Panc1 (cell line): Measurements from ENCODE around the gene MAGEB17. TPM values are rescaled to one million over a fixed set of nuclear protein-coding genes. Genes with fewer than 3 reads are reported as not detected.

Source experiments
- ATAC-seq: fragments of 200-7000 bp; cut with Tn5 transposase; 2 replicates; pipeline ENCODE4 v1.9.1; 2020; ENCODE audit warnings: mild to moderate bottlenecking, moderate library complexity
- BruUV-seq: library from RNA; stranded (reverse); fragments of 400-500 nt; replicated peaks from 2 replicates; lab custom pipeline; 2021; lab: Mats Ljungman, UMichigan
- CTCF ChIA-PET: fragments of 300-600 bp; sonication (Branson Sonifier 250); formaldehyde crosslinking; loops from one replicate; lab custom pipeline; 2022; ENCODE audit warnings: antibody characterized with exemption; lab: Charles Lee
- POLR2A ChIA-PET: fragments of 300-600 bp; sonication (Branson Sonifier 250); formaldehyde crosslinking; loops from one replicate; lab custom pipeline; 2022; ENCODE audit warnings: antibody characterized with exemption; lab: Charles Lee
- DNase-seq: peaks from one replicate; pipeline ENCODE4 v3.0.0-alpha.2; 2010; ENCODE audit warnings: low read depth, low spot score
- H3K27ac ChIP-seq: 2 replicates; pipeline ENCODE4 v1.5.1; 2011; ENCODE audit warnings: mild to moderate bottlenecking, low read length, inconsistent platforms
- H3K27me3 ChIP-seq: fragments of 200-500 bp; sonication (Bioruptor generic); 2 replicates; pipeline ENCODE4 v1.6.0; 2014; ENCODE audit warnings: low read length, inconsistent platforms; ENCODE audit not compliant: control insufficient read depth, insufficient read depth
- H3K36me3 ChIP-seq: fragments of 200-500 bp; sonication (Bioruptor generic); 2 replicates; pipeline ENCODE4 v1.5.1; 2014; ENCODE audit warnings: inconsistent platforms, mild to moderate bottlenecking, low read length, moderate library complexity; ENCODE audit not compliant: control insufficient read depth, insufficient read depth
- H3K4me1 ChIP-seq: 2 replicates; pipeline ENCODE4 v1.5.1; 2011; ENCODE audit warnings: inconsistent platforms, mild to moderate bottlenecking, low read length, moderate library complexity; ENCODE audit not compliant: control insufficient read depth, insufficient read depth
- H3K4me3 ChIP-seq, 2 experiments: 2 replicates each; pipeline ENCODE4 v1.5.1; 2011 to 2012; ENCODE audit warnings: low read depth in 2 of 2, low read length in 2 of 2, mild to moderate bottlenecking in 2 of 2, inconsistent platforms in 1 of 2, moderate library complexity in 1 of 2
- H3K9me3 ChIP-seq: fragments of 200-500 bp; sonication (Bioruptor generic); 2 replicates; pipeline ENCODE4 v1.5.1; 2014; ENCODE audit warnings: low read depth, mild to moderate bottlenecking, inconsistent platforms, low read length, moderate library complexity; ENCODE audit not compliant: control insufficient read depth, insufficient read depth
- POLR2AphosphoS5 ChIP-seq: IDR thresholded peaks from 2 replicates; pipeline ENCODE4 v1.6.1; 2012; ENCODE audit warnings: mild to moderate bottlenecking, low read depth, low read length, moderate library complexity
- SIN3A ChIP-seq: IDR thresholded peaks from 2 replicates; pipeline ENCODE4 v1.6.1; 2012; ENCODE audit warnings: low read depth, mild to moderate bottlenecking, low read length, moderate library complexity, borderline replicate concordance; ENCODE audit not compliant: insufficient read depth
- TCF7L2 ChIP-seq: IDR thresholded peaks from 2 replicates; pipeline ENCODE4 v1.6.1; 2011; ENCODE audit warnings: mild to moderate bottlenecking, low read depth, low read length, inconsistent platforms
- in situ Hi-C: cut with HindIII; loops from 2 replicates; pipeline ENCODE4 v1.10.0; 2016; ENCODE audit warnings: low sequenced_read_pairs, low pct_unique_long_range_greater_than_20kb
- intact Hi-C: fragments of 100-400 bp; cut with micrococcal nuclease; formaldehyde crosslinking; loops from one replicate; pipeline ENCODE4 v1.10.0; 2022; ENCODE audit not compliant: unreplicated experiment
- total RNA-seq: library from RNA; stranded (reverse); gene quantifications from one replicate; pipeline ENCODE4 v1.2.1, GENCODE V29; 2021; ENCODE audit not compliant: unreplicated experiment
- TF ChIP-seq, protein P1 (sequence below), 2 experiments: IDR thresholded peaks; 2 replicates each; pipeline ENCODE4 v1.6.1; 2011 to 2012; ENCODE audit warnings: low read depth in 2 of 2, control low read depth in 1 of 2, low read length in 1 of 2, mild to moderate bottlenecking in 1 of 2, moderate library complexity in 1 of 2; ENCODE audit not compliant: insufficient read depth in 1 of 2
- TF ChIP-seq, protein P2 (sequence below): fragments of 450-650 bp; IDR thresholded peaks from 2 replicates; pipeline ENCODE4 v1.5.1; 2017; ENCODE audit warnings: mild to moderate bottlenecking

The MAGEB17 gene
- total RNA-seq, 1 experiment from 2014 or later, result not detected

DNA sequence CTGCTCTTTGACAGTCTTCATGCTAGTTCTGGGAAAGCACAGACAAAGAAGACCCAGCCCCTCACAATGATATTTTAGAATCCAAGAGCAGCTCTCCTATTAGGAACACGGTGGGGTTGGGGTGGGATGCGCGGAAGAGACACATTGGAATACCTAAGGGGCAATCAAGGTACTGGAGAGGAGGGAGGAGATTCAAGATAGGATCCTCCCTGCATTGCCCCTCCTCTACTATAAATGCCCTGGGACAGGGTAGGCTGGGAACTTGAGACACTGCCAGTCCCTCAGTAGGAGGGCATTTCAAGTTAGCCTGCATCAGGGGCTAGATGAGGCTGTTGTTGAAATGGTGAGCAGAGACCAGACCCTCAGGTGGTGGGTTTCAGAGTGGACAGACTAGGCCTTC lies 5.1 kb downstream of the MAGEB17 start:
- Histone ChIP-seq H3K4me1 (no peaks in the 10 kb centered on the region), H3K4me3 (no peak overlapping the region), H3K36me3 (no peaks in the 10 kb centered on the region), H3K27me3 (no peaks in the 10 kb centered on the region), H3K9me3 (no peaks in the 10 kb centered on the region), H3K27ac (no peak overlapping the region)
- CTCF ChIA-PET, result no interaction called here
- ATAC-seq, result no peak
- in situ Hi-C loops, result no loop called here
- no TSS peak for BruUV-seq
- POLR2A ChIA-PET, result no interaction called here
- no peak for TF ChIP-seq SIN3A
- TF ChIP-seq, protein P1, sequence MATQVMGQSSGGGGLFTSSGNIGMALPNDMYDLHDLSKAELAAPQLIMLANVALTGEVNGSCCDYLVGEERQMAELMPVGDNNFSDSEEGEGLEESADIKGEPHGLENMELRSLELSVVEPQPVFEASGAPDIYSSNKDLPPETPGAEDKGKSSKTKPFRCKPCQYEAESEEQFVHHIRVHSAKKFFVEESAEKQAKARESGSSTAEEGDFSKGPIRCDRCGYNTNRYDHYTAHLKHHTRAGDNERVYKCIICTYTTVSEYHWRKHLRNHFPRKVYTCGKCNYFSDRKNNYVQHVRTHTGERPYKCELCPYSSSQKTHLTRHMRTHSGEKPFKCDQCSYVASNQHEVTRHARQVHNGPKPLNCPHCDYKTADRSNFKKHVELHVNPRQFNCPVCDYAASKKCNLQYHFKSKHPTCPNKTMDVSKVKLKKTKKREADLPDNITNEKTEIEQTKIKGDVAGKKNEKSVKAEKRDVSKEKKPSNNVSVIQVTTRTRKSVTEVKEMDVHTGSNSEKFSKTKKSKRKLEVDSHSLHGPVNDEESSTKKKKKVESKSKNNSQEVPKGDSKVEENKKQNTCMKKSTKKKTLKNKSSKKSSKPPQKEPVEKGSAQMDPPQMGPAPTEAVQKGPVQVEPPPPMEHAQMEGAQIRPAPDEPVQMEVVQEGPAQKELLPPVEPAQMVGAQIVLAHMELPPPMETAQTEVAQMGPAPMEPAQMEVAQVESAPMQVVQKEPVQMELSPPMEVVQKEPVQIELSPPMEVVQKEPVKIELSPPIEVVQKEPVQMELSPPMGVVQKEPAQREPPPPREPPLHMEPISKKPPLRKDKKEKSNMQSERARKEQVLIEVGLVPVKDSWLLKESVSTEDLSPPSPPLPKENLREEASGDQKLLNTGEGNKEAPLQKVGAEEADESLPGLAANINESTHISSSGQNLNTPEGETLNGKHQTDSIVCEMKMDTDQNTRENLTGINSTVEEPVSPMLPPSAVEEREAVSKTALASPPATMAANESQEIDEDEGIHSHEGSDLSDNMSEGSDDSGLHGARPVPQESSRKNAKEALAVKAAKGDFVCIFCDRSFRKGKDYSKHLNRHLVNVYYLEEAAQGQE (IDR thresholded peaks at IDR 0.05; ENCODE audit: insufficient read depth in 1 of 2, low read depth in 2 of 2, low read length in 1 of 2), result no peak
- TF ChIP-seq POLR2AphosphoS5, result no peak
- no peak for TF ChIP-seq TCF7L2
- TF ChIP-seq, protein P2, sequence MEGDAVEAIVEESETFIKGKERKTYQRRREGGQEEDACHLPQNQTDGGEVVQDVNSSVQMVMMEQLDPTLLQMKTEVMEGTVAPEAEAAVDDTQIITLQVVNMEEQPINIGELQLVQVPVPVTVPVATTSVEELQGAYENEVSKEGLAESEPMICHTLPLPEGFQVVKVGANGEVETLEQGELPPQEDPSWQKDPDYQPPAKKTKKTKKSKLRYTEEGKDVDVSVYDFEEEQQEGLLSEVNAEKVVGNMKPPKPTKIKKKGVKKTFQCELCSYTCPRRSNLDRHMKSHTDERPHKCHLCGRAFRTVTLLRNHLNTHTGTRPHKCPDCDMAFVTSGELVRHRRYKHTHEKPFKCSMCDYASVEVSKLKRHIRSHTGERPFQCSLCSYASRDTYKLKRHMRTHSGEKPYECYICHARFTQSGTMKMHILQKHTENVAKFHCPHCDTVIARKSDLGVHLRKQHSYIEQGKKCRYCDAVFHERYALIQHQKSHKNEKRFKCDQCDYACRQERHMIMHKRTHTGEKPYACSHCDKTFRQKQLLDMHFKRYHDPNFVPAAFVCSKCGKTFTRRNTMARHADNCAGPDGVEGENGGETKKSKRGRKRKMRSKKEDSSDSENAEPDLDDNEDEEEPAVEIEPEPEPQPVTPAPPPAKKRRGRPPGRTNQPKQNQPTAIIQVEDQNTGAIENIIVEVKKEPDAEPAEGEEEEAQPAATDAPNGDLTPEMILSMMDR, result no peak
- no peak for DNase-seq
- intact Hi-C loops, result no loop called here

DNA sequence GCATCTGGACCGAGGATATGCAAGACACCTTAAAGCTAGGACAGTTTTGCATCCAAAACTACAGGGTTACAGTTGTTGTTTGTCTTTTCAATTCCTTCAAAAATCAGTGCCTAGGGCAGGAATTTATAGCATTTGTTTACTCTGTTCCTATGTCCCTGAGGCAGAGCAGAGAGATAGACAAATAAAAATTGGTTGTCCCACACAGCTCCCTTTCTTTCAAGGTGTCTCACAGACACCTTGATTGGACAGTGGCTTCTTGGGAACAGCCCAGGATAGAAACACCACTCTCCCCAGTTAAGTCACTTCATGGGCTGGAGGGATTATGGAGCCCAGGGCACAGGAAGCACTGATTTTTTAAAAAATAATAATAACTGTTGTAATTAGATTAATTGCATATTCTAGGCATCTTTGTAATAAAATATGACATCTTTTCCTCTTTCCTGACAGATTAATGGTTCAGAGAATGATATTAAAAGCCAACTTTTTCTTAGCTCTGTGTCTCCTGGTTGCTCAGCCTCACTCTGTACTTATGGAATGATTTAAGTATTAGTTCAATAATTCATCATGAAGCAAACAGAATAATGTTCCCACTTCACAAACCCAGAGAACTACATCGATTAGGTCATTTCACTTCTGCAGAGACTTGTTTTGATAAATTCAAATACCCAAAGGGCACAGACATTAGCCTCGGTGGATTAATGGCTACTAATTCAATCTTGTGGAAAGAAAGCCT lies 8.2 kb downstream of the MAGEB17 start:
- POLR2A ChIA-PET, result no interaction called here
- Histone ChIP-seq H3K27me3 (no peaks in the 10 kb centered on the region), H3K27ac (no peak overlapping the region), H3K9me3 (no peaks in the 10 kb centered on the region), H3K4me3 (no peak overlapping the region), H3K36me3 (no peaks in the 10 kb centered on the region), H3K4me1 (no peaks in the 10 kb centered on the region)
- in situ Hi-C loops, result no loop called here
- no peak for DNase-seq
- ATAC-seq, result no peak
- intact Hi-C loops, result no loop called here
- TF ChIP-seq, protein P1 (IDR thresholded peaks at IDR 0.05; ENCODE audit: insufficient read depth in 1 of 2, low read depth in 2 of 2, low read length in 1 of 2), result no peak
- TF ChIP-seq TCF7L2 (no peak), SIN3A (no peak), POLR2AphosphoS5 (no peak)
- TF ChIP-seq, protein P2, result no peak
- CTCF ChIA-PET, result no interaction called here
- no TSS peak for BruUV-seq
